Osteoblast (primary cell): ENCODE results near the gene SNAPC1. TPM values are rescaled to one million over a fixed set of nuclear protein-coding genes. Genes with fewer than 3 reads are reported as not detected.
A peak's percentile ranks its signal among the peaks of the same experiment; 100 is the strongest.
"Not testable (repeated sequence)": the region's sequence is repeated elsewhere in the genome, so short reads cannot be mapped to it uniquely, and the experiment has no call there.

Experiments
- DNase-seq: peaks from one replicate; pipeline ENCODE4 v3.0.0; 2011; ENCODE audit warnings: low spot score, mixed read lengths; ENCODE audit not compliant: insufficient read length; ENCODE audit errors: missing footprints
- H2AFZ ChIP-seq: 2 replicates; pipeline ENCODE4 v1.6.0; 2011; ENCODE audit warnings: mild to moderate bottlenecking, low read length
- H3K27ac ChIP-seq: 2 replicates; pipeline ENCODE4 v1.5.1; 2011; ENCODE audit warnings: mild to moderate bottlenecking, low read depth, low read length, moderate library complexity
- H3K27me3 ChIP-seq: 2 replicates; pipeline ENCODE4 v1.6.0; 2012; ENCODE audit warnings: mild to moderate bottlenecking, control low read depth, inconsistent platforms, low read length, moderate library complexity; ENCODE audit not compliant: insufficient read depth
- H3K36me3 ChIP-seq: 2 replicates; pipeline ENCODE4 v1.5.1; 2011; ENCODE audit warnings: mild to moderate bottlenecking, low read length, control low read depth, moderate library complexity; ENCODE audit not compliant: insufficient read depth
- H3K4me1 ChIP-seq: 2 replicates; pipeline ENCODE4 v1.5.1; 2011; ENCODE audit warnings: mild to moderate bottlenecking, low read length, control low read depth, moderate library complexity; ENCODE audit not compliant: insufficient read depth
- H3K4me2 ChIP-seq: 2 replicates; pipeline ENCODE4 v1.6.0; 2011; ENCODE audit warnings: mild to moderate bottlenecking, low read length; ENCODE audit not compliant: insufficient read depth
- H3K4me3 ChIP-seq: fragments of 200-600 bp; sonication (generic); 3 replicates; pipeline ENCODE4 v1.5.1; 2012; ENCODE audit warnings: mild to moderate bottlenecking, low read length, inconsistent platforms; ENCODE audit not compliant: insufficient read depth
- H3K79me2 ChIP-seq: 2 replicates; pipeline ENCODE4 v1.6.0; 2012; ENCODE audit warnings: mild to moderate bottlenecking, low read length, control low read depth, inconsistent platforms; ENCODE audit not compliant: insufficient read depth
- H3K9me3 ChIP-seq: 2 replicates; pipeline ENCODE4 v1.5.1; 2011; ENCODE audit warnings: low read depth, low read length, control low read depth
- H4K20me1 ChIP-seq: 2 replicates; pipeline ENCODE4 v1.6.0; 2012; ENCODE audit warnings: mild to moderate bottlenecking, low read length, control low read depth; ENCODE audit not compliant: insufficient read depth
- total RNA-seq: library from RNA; depleted of rRNA; stranded (reverse); fragments of >200 nt; gene quantifications from 2 replicates; pipeline ENCODE4 v1.2.3, GENCODE V29; 2012
- TF ChIP-seq, protein P1 (sequence below): IDR thresholded peaks from 2 replicates; pipeline ENCODE4 v1.5.1; 2011; ENCODE audit warnings: mild to moderate bottlenecking, low read depth, low read length, moderate library complexity; ENCODE audit errors: extremely low read depth

SNAPC1 gene
- total RNA-seq, 1 donor = 35.8 TPM

DNA sequence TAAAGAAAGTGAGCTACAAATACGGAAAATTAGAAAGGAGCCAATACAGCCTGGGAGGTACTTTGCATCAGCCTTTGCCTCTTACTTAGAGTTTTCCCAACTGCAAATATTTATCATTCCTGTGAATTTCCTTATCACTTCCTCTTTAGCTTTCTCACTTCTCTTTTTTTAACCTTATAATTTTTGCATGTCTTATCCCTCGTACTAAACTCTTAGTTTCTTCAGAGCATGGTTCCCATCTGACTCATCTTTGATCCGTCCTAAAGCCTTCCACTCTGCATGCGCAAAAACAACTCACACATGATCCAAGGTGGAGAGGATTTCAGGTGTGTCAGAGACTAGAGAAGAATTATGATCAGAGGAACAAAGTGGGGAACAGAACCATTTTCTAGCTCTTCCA is 9.6 kb upstream of the SNAPC1 start:
- peaks cover 32% of the 10 kb centered on the region for H3K36me3 ChIP-seq
- TF ChIP-seq, protein P1, sequence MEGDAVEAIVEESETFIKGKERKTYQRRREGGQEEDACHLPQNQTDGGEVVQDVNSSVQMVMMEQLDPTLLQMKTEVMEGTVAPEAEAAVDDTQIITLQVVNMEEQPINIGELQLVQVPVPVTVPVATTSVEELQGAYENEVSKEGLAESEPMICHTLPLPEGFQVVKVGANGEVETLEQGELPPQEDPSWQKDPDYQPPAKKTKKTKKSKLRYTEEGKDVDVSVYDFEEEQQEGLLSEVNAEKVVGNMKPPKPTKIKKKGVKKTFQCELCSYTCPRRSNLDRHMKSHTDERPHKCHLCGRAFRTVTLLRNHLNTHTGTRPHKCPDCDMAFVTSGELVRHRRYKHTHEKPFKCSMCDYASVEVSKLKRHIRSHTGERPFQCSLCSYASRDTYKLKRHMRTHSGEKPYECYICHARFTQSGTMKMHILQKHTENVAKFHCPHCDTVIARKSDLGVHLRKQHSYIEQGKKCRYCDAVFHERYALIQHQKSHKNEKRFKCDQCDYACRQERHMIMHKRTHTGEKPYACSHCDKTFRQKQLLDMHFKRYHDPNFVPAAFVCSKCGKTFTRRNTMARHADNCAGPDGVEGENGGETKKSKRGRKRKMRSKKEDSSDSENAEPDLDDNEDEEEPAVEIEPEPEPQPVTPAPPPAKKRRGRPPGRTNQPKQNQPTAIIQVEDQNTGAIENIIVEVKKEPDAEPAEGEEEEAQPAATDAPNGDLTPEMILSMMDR = no peak
- no peak overlapping the region for H3K4me2 ChIP-seq
- no peaks in the 10 kb centered on the region for H3K27me3 ChIP-seq
- no peaks in the 10 kb centered on the region for H3K9me3 ChIP-seq
- DNase-seq = no peak
- H3K4me3 ChIP-seq = no peak overlapping the region
- H4K20me1 ChIP-seq = peaks cover 3% of the 10 kb centered on the region
- H3K4me1 ChIP-seq = peaks cover 71% of the 10 kb centered on the region
- H3K27ac ChIP-seq = peak overlapping the region; percentile 75
- no peak overlapping the region for H2AFZ ChIP-seq
- H3K79me2 ChIP-seq = peaks cover 16% of the 10 kb centered on the region

DNA sequence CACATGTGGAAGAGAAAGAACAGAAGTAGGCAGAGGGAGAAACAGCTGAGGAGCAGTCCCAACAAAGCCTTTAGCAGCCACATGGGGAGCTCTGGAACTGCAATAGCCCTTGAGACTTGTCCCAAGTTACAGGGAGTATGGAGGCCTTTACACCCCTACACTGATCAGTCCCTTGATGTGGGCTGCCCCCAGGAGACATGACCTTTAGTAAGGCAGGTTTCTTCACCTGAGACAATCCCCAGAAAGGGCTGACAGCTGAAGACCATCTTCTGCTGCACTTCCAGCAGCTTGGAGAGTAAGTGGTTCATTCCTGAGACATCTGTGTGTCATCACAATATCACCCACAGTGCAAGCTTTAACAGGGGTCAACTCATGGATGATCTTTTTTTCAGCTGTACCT is 8.6 kb upstream of the SNAPC1 start:
- DNase-seq = no peak
- H3K27ac ChIP-seq = peak overlapping the region; percentile 6

DNA sequence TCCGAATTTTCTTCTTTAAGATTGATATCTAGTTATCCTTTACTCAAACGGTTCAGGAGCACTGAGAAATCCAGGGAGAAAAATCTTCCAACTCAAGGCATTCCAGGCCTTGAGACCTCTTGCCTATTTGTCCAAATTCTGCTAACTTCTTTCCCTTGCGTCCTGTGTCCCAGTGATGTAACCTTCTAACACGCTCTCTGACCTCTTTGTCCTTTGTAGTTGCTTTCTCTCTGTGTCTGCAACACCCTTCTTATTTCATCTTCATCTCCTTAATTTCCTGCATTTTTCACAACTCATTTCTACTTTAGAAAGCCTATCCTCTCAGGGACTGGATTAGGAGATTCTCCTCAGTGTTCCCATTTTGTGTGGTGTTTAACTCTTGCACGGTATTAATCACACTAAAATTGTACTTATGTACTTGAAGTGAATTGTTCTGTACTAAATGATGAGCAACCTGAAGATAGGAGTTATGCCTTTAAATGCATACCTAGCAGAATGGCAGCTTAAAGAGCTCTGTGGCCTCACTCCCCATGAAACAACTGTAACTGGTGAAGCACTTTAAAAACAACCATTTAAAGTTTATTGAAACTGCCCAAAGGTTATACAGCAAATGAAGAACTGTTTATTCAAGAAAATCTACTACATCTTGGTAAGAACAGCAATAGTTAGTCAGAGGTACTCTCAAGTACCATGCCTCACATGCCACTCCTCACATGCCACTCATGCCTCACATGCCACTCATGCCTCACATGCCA is 7.4 kb upstream of the SNAPC1 start:
- H3K27me3 ChIP-seq = no peaks in the 10 kb centered on the region
- no peaks in the 10 kb centered on the region for H3K9me3 ChIP-seq
- H3K4me1 ChIP-seq = peaks cover 49% of the 10 kb centered on the region
- no peak overlapping the region for H2AFZ ChIP-seq
- H3K36me3 ChIP-seq = peaks cover 10% of the 10 kb centered on the region
- H4K20me1 ChIP-seq = no peaks in the 10 kb centered on the region
- peak overlapping the region; percentile 30 for H3K27ac ChIP-seq
- peaks cover 2% of the 10 kb centered on the region for H3K79me2 ChIP-seq
- no peak overlapping the region for H3K4me3 ChIP-seq
- TF ChIP-seq, protein P1 = no peak
- no peak for DNase-seq
- H3K4me2 ChIP-seq = no peak overlapping the region

More for the DNA sequence above, 8.6 kb upstream of the SNAPC1 start:
- TF ChIP-seq, protein P1 = peak; percentile 17
- H4K20me1 ChIP-seq = peaks cover 3% of the 10 kb centered on the region
- H3K36me3 ChIP-seq = peaks cover 21% of the 10 kb centered on the region
- no peak overlapping the region for H3K4me3 ChIP-seq
- H3K4me2 ChIP-seq = no peak overlapping the region
- peaks cover 9% of the 10 kb centered on the region for H3K79me2 ChIP-seq
- no peaks in the 10 kb centered on the region for H3K27me3 ChIP-seq
- H3K9me3 ChIP-seq = no peaks in the 10 kb centered on the region
- H3K4me1 ChIP-seq = peaks cover 61% of the 10 kb centered on the region
- no peak overlapping the region for H2AFZ ChIP-seq

DNA sequence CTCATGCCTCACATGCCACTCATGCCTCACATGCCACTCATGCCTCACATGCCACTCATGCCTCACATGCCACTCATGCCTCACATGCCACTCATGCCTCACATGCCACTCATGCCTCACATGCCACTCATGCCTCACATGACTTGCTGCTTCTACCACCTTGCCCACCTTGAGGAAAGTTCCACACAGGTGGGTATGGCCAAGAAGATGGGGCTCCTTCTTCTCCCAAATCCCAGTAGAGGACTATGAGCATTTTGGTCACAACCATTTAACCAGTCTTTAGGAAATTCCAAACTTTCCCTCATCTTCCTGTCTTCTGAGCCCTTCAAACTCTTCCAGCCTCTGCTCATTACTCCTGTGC is 6.9 kb upstream of the SNAPC1 start:
- peak overlapping the region; percentile 14 for H3K27ac ChIP-seq
- H3K9me3 ChIP-seq, DNase-seq: not testable (repeated sequence)

More for the DNA sequence above, 6.9 kb upstream of the SNAPC1 start:
- not testable (repeated sequence) for H2AFZ ChIP-seq, H3K4me3 ChIP-seq, H3K36me3 ChIP-seq, H3K79me2 ChIP-seq, H4K20me1 ChIP-seq, H3K27me3 ChIP-seq, H3K4me2 ChIP-seq
- peaks cover 43% of the 10 kb centered on the region for H3K4me1 ChIP-seq
